DMS53 treated with DMSO at 0.1 percent for 48 hours (cell line): ENCODE measurements around the gene AFF1.
"Not testable (repeated sequence)": the region's sequence is repeated elsewhere in the genome, so short reads cannot be mapped to it uniquely, and the experiment has no call there.

ENCODE experiments used
- DNase-seq: peaks from one replicate; lab custom pipeline; 2025; ENCODE audit not compliant: unreplicated experiment; lab: John Stamatoyannopoulos, UW

Gene AFF1

GRCh38 chr4:86977621-86978184 lies 42.9 kb downstream of the AFF1 start:
- peak; percentile 80 for DNase-seq

GRCh38 chr4:86978709-86979108 lies 43.9 kb downstream of the AFF1 start:
- DNase-seq, result no peak

DNA sequence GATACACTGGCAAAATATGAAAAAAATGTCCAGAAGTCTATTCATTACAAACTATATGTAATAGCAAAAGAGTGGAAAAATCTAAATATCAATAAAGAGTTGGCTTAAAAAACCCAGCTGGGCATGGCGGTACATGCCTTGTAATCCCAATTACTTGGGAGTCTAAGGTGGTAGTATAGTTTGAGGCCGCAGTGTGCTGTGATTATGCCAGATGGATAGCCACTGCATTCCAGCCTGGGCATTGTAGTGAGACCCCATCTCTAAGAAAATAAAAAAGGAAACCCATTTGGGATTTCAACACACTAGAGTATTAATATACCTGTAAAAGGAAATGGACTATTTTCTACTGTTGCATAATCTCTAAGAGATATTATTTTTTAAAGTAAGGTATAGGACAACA lies 45.4 kb downstream of the AFF1 start:
- DNase-seq, result no peak

DNA sequence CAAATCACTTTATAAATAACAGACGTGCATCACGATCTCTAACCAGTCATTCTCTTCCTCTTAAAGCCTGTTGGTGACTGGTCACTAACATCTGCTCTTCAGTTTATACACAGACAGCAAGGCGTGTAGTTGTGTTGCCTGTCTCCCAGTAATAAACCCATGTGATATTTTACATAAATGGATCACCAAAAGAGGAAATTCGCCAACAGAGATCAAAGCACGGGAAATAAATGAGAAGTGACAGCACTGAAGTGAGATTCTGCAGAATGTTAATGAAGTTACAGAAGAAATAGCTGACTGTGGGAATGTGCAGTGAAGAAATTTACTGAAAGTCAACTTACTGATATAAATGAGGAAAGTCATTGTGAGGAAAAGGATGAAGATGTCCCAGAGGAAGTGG lies 47.0 kb downstream of the AFF1 start:
- no peak for DNase-seq

DNA sequence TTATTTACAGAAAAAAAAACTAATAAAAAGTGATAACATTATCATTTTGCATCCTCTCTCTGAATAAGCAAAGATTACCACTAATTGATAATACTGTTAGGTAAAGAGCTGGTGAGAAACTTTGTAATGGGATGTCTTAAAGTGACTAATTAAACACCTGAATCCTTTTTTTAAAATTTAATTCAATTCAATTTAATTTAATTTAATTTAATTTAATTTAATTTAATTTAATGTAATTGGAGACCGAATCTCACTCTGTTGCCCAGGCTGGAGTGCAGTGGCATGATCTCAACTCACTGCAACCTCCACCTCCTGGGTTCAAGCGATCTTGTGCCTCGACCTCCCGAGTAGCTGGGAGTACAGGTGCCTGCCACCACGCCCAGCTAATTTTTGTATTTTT lies 51.0 kb downstream of the AFF1 start:
- DNase-seq, result not testable (repeated sequence)

GRCh38 chr4:86989658-86990057 lies 54.8 kb downstream of the AFF1 start:
- DNase-seq, result not testable (repeated sequence)

GRCh38 chr4:86990510-86990909 lies 55.7 kb downstream of the AFF1 start:
- DNase-seq, result no peak

DNA sequence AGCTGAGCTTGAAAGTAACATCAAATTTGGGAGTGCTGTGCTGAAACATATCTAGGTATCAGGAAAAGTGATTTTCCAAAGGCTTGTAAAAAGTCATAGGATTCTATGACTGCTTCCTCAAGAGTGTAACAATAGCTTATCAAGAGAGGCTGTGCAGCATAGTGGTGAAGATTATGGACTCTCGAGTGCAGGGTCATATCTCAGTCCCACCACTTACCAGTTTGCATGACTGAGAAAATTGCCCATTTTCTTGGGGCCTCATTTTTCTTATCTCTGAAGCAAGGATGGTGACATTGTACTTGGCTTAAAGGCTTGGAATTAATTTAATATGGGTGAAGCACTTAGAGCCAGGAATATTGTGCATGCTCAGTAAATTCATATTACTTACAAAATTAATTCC lies 57.2 kb downstream of the AFF1 start:
- no peak for DNase-seq

- DNase-seq, result no peak
Measured at GRCh38 chr4:86993909-86994681, 59.3 kb downstream of the AFF1 start.

DNA sequence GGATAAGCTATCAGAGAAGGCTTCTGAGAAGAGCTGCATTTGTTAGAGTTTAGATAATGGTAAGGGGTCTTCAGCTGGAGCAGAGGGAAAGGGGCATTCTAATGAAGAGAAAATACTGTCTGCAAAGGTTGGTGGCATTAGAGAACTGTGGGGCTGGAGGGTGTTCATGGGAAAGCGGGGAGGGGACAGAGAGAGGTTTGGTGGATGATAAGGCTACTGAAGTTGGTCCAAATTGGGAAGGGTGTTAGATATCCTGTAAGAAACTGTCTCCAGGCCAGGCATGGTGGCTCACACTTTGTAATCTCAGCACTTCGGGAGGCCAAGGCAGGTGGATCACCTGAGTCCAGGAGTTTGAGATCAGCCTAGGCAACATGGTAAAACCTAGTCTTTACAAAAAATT lies 59.9 kb downstream of the AFF1 start:
- DNase-seq, result no peak

- DNase-seq, result not testable (repeated sequence)
Measured at GRCh38 chr4:86996510-86996909, 61.7 kb downstream of the AFF1 start.

DNA sequence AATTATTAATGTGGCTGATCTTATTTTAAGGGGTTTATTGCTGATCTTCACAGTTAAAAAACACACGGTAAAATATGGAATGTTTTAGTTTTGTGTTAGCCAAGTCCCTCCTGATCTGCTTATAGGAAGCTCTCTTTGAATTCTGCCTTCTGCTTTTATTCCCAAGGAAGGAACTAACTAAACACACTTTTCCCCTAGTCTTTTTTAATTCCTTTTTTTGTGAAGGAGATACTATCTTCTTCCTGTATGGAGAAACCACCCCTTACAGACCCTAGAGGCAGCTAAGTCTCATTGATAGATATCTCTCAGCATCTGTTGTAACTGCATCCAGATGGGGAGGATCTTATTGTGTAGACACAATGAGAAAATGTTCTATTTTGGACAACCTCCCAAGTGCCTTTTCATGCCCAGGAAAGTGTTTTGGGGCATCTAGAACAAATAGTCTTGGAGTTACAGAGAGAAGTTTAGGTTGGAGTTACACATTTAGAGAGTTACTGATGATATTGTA lies 64.4 kb downstream of the AFF1 start:
- DNase-seq, result no peak

DNA sequence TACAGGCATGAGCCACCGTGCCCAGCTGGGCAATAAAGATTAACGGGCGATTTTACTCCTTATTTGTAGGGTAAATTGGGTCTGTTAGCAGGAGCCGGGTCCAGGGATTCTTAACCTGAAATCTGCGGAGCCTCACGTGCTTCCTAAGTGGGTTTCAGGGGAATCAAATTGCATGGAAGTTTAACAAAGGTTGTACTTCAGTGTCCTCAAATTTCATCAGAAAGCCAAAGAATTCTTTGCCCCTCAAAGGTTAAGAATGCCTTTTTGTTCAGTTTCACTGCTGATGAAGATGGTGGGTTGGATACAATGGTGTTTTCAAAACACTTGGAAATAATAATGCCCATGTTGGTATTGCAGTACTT lies 67.9 kb downstream of the AFF1 start:
- DNase-seq, result no peak

DNA sequence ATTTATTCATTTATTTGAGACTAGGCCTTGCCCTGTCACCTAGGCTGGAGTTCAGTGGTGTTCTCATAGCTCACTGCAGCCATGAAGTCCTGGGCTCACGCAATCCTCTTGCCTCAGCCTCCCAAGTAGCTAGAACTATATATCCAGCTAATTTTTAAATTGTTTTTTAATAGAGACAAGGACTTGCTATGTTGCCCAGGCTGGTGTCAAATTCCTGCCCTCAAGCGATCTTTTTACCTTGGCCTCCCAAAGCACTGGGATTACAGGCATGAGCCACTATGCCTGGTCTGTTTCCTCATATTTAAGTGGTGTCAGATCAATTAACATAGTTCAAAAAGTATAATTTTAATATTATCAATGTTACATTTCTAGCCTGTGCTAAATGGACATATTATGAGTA lies 68.5 kb downstream of the AFF1 start:
- DNase-seq, result no peak

DNA sequence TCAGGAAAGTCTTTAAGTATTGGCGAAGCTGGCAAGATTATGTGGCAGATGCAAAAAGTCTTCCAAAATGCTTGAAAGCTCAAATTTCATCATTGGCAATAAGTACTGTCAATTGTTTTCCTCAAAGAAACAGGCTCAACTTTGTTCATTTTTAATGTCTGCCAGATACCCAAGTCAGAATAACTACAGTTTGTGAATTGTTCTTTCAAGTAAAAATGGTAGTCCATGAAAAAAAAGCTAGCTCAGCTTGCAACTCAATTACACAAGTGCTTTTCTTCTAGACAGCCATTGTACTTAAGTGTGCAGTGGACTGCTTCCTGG lies 70.5 kb downstream of the AFF1 start:
- DNase-seq, result no peak

- DNase-seq, result peak; percentile 25
Measured at GRCh38 chr4:87005690-87006425, 71.0 kb downstream of the AFF1 start.

GRCh38 chr4:87006426-87006675 lies 71.5 kb downstream of the AFF1 start:
- no peak for DNase-seq

DNA sequence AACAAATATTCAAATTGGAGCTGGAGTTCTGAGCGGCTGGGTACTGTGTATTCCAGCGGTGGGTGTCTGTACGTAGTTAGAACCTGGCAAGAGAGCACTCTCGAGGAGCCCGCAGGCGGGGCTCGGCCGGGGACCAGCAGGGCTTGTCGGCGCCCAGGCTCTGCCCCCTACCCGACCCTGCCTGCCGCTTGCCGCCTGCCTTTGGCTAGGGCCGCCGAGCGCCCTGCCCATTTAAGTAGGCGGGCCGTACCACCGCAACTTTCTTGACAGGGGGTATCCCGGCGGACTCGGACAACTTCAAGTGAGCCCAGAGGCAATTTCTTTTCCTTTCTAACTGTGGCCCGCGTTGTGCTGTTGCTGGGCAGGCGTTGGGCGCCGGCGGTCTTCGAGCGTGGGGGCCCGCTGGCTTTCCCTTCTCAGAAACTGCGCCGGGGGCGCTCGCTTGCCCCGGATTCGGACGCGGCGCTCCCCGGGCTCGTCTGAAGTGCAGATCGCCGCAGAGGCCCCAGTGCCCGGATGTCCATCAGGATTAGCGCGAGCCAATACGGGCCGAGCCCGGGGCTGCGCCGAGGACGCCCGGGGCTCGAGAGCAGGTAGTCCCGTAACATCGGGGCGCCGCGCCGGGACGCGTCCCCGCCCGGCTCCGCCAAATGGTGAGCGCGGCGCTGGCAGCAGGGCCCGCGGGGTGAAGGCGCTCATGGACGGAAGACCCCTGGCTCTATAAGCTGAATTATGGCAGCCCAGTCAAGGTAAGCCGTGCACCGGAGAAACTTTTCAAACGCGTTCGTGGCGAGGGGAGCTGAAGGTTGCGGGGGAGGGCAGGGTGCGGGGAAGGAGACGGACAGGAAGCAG lies 72.1 kb downstream of the AFF1 start:
- DNase-seq, result peak; percentile 84

- peak; percentile 8 for DNase-seq
Measured at GRCh38 chr4:87007528-87008446, 73.0 kb downstream of the AFF1 start.

GRCh38 chr4:87009095-87009648 lies 74.4 kb downstream of the AFF1 start:
- DNase-seq, result no peak
